ENCODE results near the gene GGN. TPM values are rescaled to one million over a fixed set of nuclear protein-coding genes. Genes with fewer than 3 reads are reported as not detected.

Gene GGN
- total and polyA plus RNA-seq, 7 donors, result 0.04 to 0.34 (median 0.19) TPM; not detected in 3

- H3K4me3 ChIP-seq, result no peak overlapping the region
- intact Hi-C loops (cut with DNase I), result loop anchor here in 1 of 2 donors (5.0 kb wide), 1 partner anchor 232 kb away; no protein-coding TSS in a partner anchor
- no peaks in the 10 kb centered on the region for H3K9me3 ChIP-seq
- H3K36me3 ChIP-seq (ENCODE audit: insufficient read depth in 1 of 2, low read depth in 1 of 2), result no peaks in the 10 kb centered on the region
- H3K27ac ChIP-seq, result no peak overlapping the region
- no peaks in the 10 kb centered on the region for H3K4me1 ChIP-seq
- 94 to 98% (median 98%) methylated on average over 6 of the region's 6 CpGs for WGBS, 3 donors
- TF ChIP-seq CTCF (IDR thresholded peaks at IDR 0.05), result no peak
- H3K27me3 ChIP-seq (ENCODE audit: insufficient read depth in 3 of 3, low read length in 2 of 3), result peaks cover 0 to 2% (median 0%) of the 10 kb centered on the region in 3 donors
- ATAC-seq (no peak), DNase-seq (no peak)
Measured at GRCh38 chr19:38404858-38405257, 17.0 kb upstream of the GGN start.

GRCh38 chr19:38402967-38403674 is 15.3 kb upstream of the GGN start, which contains the start of gene FAM98C:
Gene FAM98C (plus strand): TSS chr19:38403093. CDS start chr19:38403154, 61 bp downstream.
- Histone ChIP-seq H3K36me3 (ENCODE audit: insufficient read depth in 1 of 2, low read depth in 1 of 2) (no peaks in the 10 kb centered on the region), H3K4me3 (peak within 1 kb of the TSS; percentile 93), H3K27me3 (ENCODE audit: insufficient read depth in 3 of 3, low read length in 2 of 3) (peaks cover 0 to 18% (median 4%) of the 10 kb centered on the region in 3 donors), H3K27ac (peak within 1 kb of the TSS; percentile 46), H3K9me3 (no peaks in the 10 kb centered on the region), H3K4me1 (no peaks in the 10 kb centered on the region)
- TF ChIP-seq CTCF (IDR thresholded peaks at IDR 0.05), result peak; percentile 100
- intact Hi-C loops (cut with DNase I), result loop anchor here in 1 of 2 donors (5.0 kb wide), 1 partner anchor 234 kb away; no protein-coding TSS in a partner anchor
- ATAC-seq (peak; percentile 98 to 99 (median 98)), DNase-seq (peak; percentile 96 to 98)
- 0 to 2% (median 1%) methylated on average over 47 to 82 of the region's 82 CpGs for WGBS, 3 donors

- peak in 2 of 4 donors; percentile 1 for ATAC-seq
- WGBS, 3 donors, result 2% methylated on average over 18 of the region's 18 CpGs
- intact Hi-C loops (cut with DNase I), result loop anchor here in 1 of 2 donors (5.0 kb wide), 1 partner anchor 235 kb away; no protein-coding TSS in a partner anchor
Measured at GRCh38 chr19:38402623-38402966, 14.8 kb upstream of the GGN start.

GRCh38 chr19:38401148-38401547 is 13.3 kb upstream of the GGN start:
- Histone ChIP-seq H3K4me1 (no peaks in the 10 kb centered on the region), H3K4me3 (no peak overlapping the region), H3K9me3 (no peaks in the 10 kb centered on the region), H3K27ac (no peak overlapping the region), H3K27me3 (ENCODE audit: insufficient read depth in 3 of 3, low read length in 2 of 3) (peaks cover 0 to 36% (median 12%) of the 10 kb centered on the region in 3 donors), H3K36me3 (ENCODE audit: insufficient read depth in 1 of 2, low read depth in 1 of 2) (no peaks in the 10 kb centered on the region)
- no peak for TF ChIP-seq CTCF (IDR thresholded peaks at IDR 0.05)
- ATAC-seq (no peak), DNase-seq (no peak)
- intact Hi-C loops (cut with DNase I), result loop anchor here in 1 of 2 donors (5.0 kb wide), 1 partner anchor 236 kb away; no protein-coding TSS in a partner anchor
- WGBS, 3 donors, result 68 to 79% (median 71%) methylated on average over 3 of the region's 3 CpGs

More at GRCh38 chr19:38402623-38402966, 14.8 kb upstream of the GGN start:
- Histone ChIP-seq H3K27ac (peak overlapping the region; percentile 46), H3K36me3 (ENCODE audit: insufficient read depth in 1 of 2, low read depth in 1 of 2) (no peaks in the 10 kb centered on the region), H3K4me1 (no peaks in the 10 kb centered on the region), H3K9me3 (no peaks in the 10 kb centered on the region), H3K27me3 (ENCODE audit: insufficient read depth in 3 of 3, low read length in 2 of 3) (peaks cover 0 to 22% (median 4%) of the 10 kb centered on the region in 3 donors), H3K4me3 (peak overlapping the region; percentile 93)
- TF ChIP-seq CTCF (IDR thresholded peaks at IDR 0.05), result no peak
- DNase-seq, result no peak

Data from psoas muscle (tissue), 8 donors.